Activated effector memory CD4-positive, alpha-beta T cell treated with Interleukin-2 at 50 U/mL for 16 hours (primary cell): ENCODE results near the gene GRHL3.
"Not testable (repeated sequence)": the region's sequence is repeated elsewhere in the genome, so short reads cannot be mapped to it uniquely, and the experiment has no call there.

Experiments used
- DNase-seq: peaks from one replicate; pipeline ENCODE4 v3.0.0-alpha.2; 2020

The GRHL3 gene

GRCh38 chr1:24319312-24319863 is at the start of gene GRHL3:
GRHL3 (plus strand) TSS chr1:24319357; CDS start chr1:24319552, 195 bp downstream.
- DNase-seq, result no peak

- not testable (repeated sequence) for DNase-seq
These were observed 44.7 kb upstream of the GRHL3 start for GRCh38 chr1:24274203-24275103.

- DNase-seq, result no peak
These were observed 44.1 kb upstream of the GRHL3 start for GRCh38 chr1:24275104-24275410.

GRCh38 chr1:24275510-24275909 is 43.6 kb upstream of the GRHL3 start:
- DNase-seq, result no peak

- DNase-seq, result no peak
These were observed 42.4 kb upstream of the GRHL3 start for GRCh38 chr1:24276791-24277190.

GRCh38 chr1:24277420-24278169 is 41.6 kb upstream of the GRHL3 start:
- no peak for DNase-seq

GRCh38 chr1:24278726-24279125 is 40.4 kb upstream of the GRHL3 start:
- DNase-seq, result no peak

GRCh38 chr1:24279590-24280232 is 39.4 kb upstream of the GRHL3 start:
- DNase-seq, result no peak

- no peak for DNase-seq
These were observed 37.6 kb upstream of the GRHL3 start for GRCh38 chr1:24281591-24281990.

- DNase-seq, result no peak
These were observed 36.7 kb upstream of the GRHL3 start for GRCh38 chr1:24282491-24282890.

- no peak for DNase-seq
These were observed 35.6 kb upstream of the GRHL3 start for GRCh38 chr1:24283326-24284155.

GRCh38 chr1:24284156-24284471 is 35.0 kb upstream of the GRHL3 start:
- DNase-seq, result no peak

GRCh38 chr1:24285231-24285630 is 33.9 kb upstream of the GRHL3 start:
- no peak for DNase-seq

- DNase-seq, result no peak
These were observed 32.7 kb upstream of the GRHL3 start for GRCh38 chr1:24286246-24287010.

GRCh38 chr1:24287779-24288178 is 31.4 kb upstream of the GRHL3 start:
- not testable (repeated sequence) for DNase-seq

- DNase-seq, result no peak
These were observed 30.7 kb upstream of the GRHL3 start for GRCh38 chr1:24288479-24288878.

- DNase-seq, result no peak
These were observed 29.1 kb upstream of the GRHL3 start for GRCh38 chr1:24289937-24290595.

GRCh38 chr1:24290933-24291487 is 28.1 kb upstream of the GRHL3 start:
- no peak for DNase-seq

- DNase-seq, result no peak
These were observed 27.1 kb upstream of the GRHL3 start for GRCh38 chr1:24292103-24292502.

GRCh38 chr1:24292887-24293286 is 26.3 kb upstream of the GRHL3 start:
- DNase-seq, result no peak
